Choroid plexus epithelial cell (primary cell): Measurements from ENCODE around the gene MYLK4.

Experiments
- DNase-seq: peaks from one replicate; pipeline ENCODE4 v3.0.0-alpha.2; 2010; ENCODE audit warnings: low read depth
- H3K4me3 ChIP-seq: 2 replicates; pipeline ENCODE4 v1.5.1; 2011; ENCODE audit warnings: low read depth, mild to moderate bottlenecking, control low read depth, low read length, moderate library complexity
- TF ChIP-seq, protein P1 (sequence below): conservative IDR thresholded peaks from 2 replicates; pipeline ENCODE4 v1.5.1; 2011; ENCODE audit warnings: low read depth, mild to moderate bottlenecking, control low read depth, inconsistent platforms, low read length, moderate library complexity

MYLK4 gene

DNA sequence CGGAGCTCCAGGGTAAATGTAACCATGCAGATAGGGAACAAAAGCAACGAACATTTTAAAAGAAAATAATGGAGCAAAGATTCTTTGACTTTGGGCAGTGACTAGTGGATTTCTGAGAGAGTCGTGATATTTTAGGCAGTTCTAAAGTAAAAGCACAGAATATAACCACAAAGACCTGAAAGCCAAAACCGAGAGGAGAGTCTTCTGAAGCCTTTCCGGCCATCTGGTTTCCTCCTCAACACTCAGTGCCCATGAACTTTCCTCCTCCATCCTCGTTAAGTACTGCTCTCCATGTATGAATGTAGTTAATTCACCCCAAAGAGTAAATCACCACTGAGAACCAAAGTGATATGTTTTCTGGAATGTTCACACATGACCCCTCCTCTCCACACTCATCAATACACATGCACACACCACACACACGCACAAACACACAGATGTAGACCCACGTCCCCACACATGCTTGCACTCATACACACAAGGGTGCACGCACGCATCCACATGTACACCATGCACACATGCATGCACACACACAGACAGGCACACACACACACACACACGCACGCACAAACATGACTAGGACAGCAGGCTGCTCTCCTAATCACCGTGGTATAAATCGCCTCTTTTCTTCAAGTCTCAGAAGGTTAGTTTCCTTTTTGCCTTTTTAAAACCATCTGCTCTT is 109.5 kb downstream of the MYLK4 start:
- no peak overlapping the region for H3K4me3 ChIP-seq
- DNase-seq = no peak
- TF ChIP-seq, protein P1, sequence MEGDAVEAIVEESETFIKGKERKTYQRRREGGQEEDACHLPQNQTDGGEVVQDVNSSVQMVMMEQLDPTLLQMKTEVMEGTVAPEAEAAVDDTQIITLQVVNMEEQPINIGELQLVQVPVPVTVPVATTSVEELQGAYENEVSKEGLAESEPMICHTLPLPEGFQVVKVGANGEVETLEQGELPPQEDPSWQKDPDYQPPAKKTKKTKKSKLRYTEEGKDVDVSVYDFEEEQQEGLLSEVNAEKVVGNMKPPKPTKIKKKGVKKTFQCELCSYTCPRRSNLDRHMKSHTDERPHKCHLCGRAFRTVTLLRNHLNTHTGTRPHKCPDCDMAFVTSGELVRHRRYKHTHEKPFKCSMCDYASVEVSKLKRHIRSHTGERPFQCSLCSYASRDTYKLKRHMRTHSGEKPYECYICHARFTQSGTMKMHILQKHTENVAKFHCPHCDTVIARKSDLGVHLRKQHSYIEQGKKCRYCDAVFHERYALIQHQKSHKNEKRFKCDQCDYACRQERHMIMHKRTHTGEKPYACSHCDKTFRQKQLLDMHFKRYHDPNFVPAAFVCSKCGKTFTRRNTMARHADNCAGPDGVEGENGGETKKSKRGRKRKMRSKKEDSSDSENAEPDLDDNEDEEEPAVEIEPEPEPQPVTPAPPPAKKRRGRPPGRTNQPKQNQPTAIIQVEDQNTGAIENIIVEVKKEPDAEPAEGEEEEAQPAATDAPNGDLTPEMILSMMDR = no peak

DNA sequence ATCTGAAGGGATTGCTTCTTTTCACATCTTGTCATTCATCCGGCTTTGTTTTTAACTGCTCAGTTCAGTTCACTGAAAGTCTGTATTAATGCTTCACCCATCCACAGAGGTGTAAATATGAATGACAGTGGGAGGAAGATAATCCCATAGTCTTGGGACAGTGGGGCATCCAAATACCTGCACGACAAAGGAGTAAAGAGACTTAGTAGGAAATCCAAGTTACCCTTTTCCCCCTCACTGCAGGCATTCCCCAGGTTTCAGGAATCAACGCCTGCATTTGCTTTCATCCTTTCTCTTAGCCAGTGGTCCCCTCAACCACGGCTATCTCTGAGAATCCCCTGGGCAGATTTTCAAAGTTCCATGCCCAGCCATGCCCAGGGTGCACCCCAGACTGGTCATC is 110.2 kb downstream of the MYLK4 start:
- no peak overlapping the region for H3K4me3 ChIP-seq
- TF ChIP-seq, protein P1 = no peak
- DNase-seq = no peak

DNA sequence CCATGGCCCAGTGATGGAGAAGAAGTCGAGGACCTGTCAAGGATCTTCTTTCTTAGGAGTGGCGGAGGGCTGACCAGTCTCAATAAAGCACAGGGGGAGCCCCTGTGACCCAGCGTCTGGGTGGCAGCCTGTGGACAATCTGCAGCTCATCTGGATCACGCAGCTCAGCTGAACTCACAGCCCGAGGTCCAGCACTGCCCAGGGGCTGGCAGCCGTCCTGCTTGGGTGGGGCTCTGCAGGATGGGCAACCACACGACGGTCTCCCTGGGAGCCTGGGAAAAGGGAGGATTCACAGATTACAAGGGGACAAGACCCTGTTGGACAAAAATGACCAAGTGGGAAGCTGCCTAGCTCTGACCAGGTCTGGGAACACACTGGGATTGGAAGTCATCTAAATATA is 110.8 kb downstream of the MYLK4 start:
- DNase-seq = no peak
- TF ChIP-seq, protein P1 = no peak
- no peak overlapping the region for H3K4me3 ChIP-seq

DNA sequence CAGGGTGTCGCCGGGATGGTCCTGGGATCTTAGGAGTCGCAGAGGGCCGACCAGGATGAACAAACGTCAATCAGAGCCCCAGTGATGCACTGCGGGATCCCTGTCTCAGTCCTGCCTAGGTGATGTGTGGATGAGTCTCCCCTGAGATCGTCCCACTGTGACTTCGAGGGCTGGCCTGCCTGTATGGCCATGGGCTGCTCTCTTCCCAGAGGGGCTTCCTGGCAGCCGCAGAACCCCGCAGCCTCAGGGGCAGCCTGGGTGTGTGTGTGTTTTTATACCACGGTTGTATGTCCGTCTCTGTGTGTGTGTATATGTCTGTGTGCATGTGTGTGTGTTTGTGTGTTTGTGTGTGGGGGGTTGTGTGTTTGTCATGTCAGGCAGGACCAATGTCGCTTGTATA is 111.6 kb downstream of the MYLK4 start:
- TF ChIP-seq, protein P1 = no peak
- H3K4me3 ChIP-seq = no peak overlapping the region

GRCh38 chr6:2636672-2637071 is 114.0 kb downstream of the MYLK4 start:
- TF ChIP-seq, protein P1 = no peak
- no peak overlapping the region for H3K4me3 ChIP-seq
- no peak for DNase-seq

More for the DNA sequence above, 111.6 kb downstream of the MYLK4 start:
- no peak for DNase-seq

- DNase-seq = no peak
- TF ChIP-seq, protein P1 = no peak
- no peak overlapping the region for H3K4me3 ChIP-seq
Observed at GRCh38 chr6:2635911-2636310, 114.8 kb downstream of the MYLK4 start.
